ENCODE data around the gene PALLD.

DNA sequence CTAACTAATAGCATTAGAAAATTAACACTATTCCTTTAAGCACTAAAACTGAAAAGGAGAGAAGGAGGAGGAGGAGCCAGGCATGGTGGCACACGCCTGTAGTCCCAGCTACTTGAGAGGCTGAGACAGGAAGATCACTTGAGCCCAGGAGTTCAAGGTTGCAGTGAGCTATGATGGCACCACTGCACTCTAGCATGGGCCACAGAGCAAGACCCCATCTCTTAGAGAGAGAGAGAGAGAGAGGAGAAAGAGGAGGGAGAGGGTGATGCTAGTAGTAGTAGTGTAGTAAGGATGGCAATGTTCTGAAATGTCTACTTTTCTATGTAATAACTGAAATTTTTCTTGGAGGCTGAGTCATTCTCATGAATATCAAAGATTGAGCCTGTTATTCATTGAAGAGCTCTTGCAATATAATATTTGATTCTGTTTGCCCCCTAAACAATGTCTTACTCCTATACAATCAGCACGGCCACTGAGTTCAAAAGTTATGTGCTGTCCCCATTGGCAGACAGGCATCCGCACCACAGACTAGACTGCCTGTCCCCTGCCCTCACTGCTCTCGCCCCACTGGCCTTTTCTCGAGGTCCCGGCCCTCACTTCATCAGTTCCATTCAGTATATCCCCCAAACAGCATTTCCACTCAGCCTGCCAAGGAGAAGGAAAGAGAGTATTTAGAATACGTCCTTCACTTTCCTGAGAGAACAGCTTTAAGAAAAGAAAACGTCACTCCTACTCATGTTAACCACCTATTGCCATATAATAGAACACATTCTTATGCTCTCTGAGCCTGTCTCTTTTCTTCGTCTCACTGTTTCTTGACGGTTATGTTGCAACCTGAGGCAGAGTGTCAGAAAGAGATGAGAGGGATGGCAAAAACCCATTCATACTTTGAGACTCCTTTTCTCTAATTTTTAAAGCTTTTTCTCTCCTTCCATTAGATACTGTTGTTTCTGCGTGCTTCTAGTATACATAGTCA is 238.1 kb downstream of the PALLD start:
- TF ChIP-seq EZH2 (IDR thresholded peaks at IDR 0.05; ENCODE audit: insufficient read depth, poor library complexity, severe bottlenecking) (no peak), EZH2phosphoT487 (IDR thresholded peaks at IDR 0.05; ENCODE audit: insufficient read depth, low read depth) (no peak)

All from GM23248 (cell line).